ENCODE data around the gene HSPD1. TPM values are rescaled to one million over a fixed set of nuclear protein-coding genes. Genes with fewer than 3 reads are reported as not detected.

The HSPD1 gene
- polyA plus RNA-seq, 2 of the 4 experiments (the other 2 are of a cell fraction): 790 to 882 TPM

- Histone ChIP-seq H3K4me3 (no peak overlapping the region), H3K27ac (no peak overlapping the region), H3K4me1 (no peaks in the 10 kb centered on the region), H3K9me3 (no peaks in the 10 kb centered on the region), H3K4me2 (no peak overlapping the region)
- ChIA-PET CTCF (interaction anchor here (1.8 kb wide), 1 partner anchor 13 kb away, joined by 4 read pairs; no protein-coding TSS in a partner anchor), POLR2A (interaction anchor here (0.7 to 1.5 kb wide), 3 partner anchors 9 to 12 kb away, joined by 6 to 8 read pairs (median 6); partner anchors contain the start of gene SF3B1)
- no peak for TF ChIP-seq RNF2 (IDR thresholded peaks at IDR 0.05; ENCODE audit: borderline replicate concordance, low read depth)
- TF ChIP-seq, protein P1, sequence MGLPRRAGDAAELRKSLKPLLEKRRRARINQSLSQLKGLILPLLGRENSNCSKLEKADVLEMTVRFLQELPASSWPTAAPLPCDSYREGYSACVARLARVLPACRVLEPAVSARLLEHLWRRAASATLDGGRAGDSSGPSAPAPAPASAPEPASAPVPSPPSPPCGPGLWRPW (IDR thresholded peaks at IDR 0.05): no peak
- no peak for TF ChIP-seq KDM1A (IDR thresholded peaks at IDR 0.05; ENCODE audit: low read depth)
- TF ChIP-seq HOXA7 (CRISPR knock-in tag; IDR thresholded peaks at IDR 0.05): no peak
- TF ChIP-seq KDM5A (IDR thresholded peaks at IDR 0.05): no peak
- no peak for TF ChIP-seq ZC3H11A (IDR thresholded peaks at IDR 0.05)
- TF ChIP-seq MYC (IDR thresholded peaks at IDR 0.05; ENCODE audit: borderline replicate concordance, low read length): no peak
- TF ChIP-seq, protein P2, sequence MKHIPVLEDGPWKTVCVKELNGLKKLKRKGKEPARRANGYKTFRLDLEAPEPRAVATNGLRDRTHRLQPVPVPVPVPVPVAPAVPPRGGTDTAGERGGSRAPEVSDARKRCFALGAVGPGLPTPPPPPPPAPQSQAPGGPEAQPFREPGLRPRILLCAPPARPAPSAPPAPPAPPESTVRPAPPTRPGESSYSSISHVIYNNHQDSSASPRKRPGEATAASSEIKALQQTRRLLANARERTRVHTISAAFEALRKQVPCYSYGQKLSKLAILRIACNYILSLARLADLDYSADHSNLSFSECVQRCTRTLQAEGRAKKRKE (CRISPR knock-in tag; IDR thresholded peaks at IDR 0.05; ENCODE audit: low read depth): no peak
- no peak for TF ChIP-seq CHD4 (IDR thresholded peaks at IDR 0.05; ENCODE audit: borderline replicate concordance)
- no peak for TF ChIP-seq TP53 (CRISPR knock-in tag; IDR thresholded peaks at IDR 0.05)
- no peak for TF ChIP-seq NR3C1 (IDR thresholded peaks at IDR 0.05)
- TF ChIP-seq POLR2A (IDR thresholded peaks at IDR 0.05; ENCODE audit: low read length): no peak
- DNase-seq (ENCODE audit: low read depth in 1 of 2, low spot score in 1 of 2) (no peak), FAIRE-seq (no peak), ATAC-seq (no peak)
These were observed 52.8 kb downstream of the HSPD1 start for GRCh38 chr2:197446844-197447243.

GRCh38 chr2:197445746-197446145 lies 53.9 kb downstream of the HSPD1 start:
- TF ChIP-seq TP53 (CRISPR knock-in tag; IDR thresholded peaks at IDR 0.05): no peak
- TF ChIP-seq EHF (CRISPR knock-in tag; IDR thresholded peaks at IDR 0.05): no peak
- TF ChIP-seq FOSL2 (IDR thresholded peaks at IDR 0.05): no peak
- no peak for TF ChIP-seq FOSL2 (CRISPR knock-in tag; IDR thresholded peaks at IDR 0.05)
- TF ChIP-seq RCOR1 (IDR thresholded peaks at IDR 0.05; ENCODE audit: low read depth, low read length): no peak
- no peak for TF ChIP-seq HOXB13 (CRISPR knock-in tag; IDR thresholded peaks at IDR 0.05; ENCODE audit: low read depth)
- TF ChIP-seq NFE2L2 (conservative IDR thresholded peaks at IDR 0.05; ENCODE audit: low read length): no peak
- no peak for TF ChIP-seq MAFK (IDR thresholded peaks at IDR 0.05; ENCODE audit: partially characterized antibody)
- TF ChIP-seq, protein P3, sequence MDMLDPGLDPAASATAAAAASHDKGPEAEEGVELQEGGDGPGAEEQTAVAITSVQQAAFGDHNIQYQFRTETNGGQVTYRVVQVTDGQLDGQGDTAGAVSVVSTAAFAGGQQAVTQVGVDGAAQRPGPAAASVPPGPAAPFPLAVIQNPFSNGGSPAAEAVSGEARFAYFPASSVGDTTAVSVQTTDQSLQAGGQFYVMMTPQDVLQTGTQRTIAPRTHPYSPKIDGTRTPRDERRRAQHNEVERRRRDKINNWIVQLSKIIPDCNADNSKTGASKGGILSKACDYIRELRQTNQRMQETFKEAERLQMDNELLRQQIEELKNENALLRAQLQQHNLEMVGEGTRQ (IDR thresholded peaks at IDR 0.05): no peak
- no peak for TF ChIP-seq GATA3 (IDR thresholded peaks at IDR 0.05; ENCODE audit: borderline replicate concordance)
- TF ChIP-seq BHLHE40 (IDR thresholded peaks at IDR 0.05; ENCODE audit: low read depth, low read length): no peak
- no peak for TF ChIP-seq HEYL (CRISPR knock-in tag; IDR thresholded peaks at IDR 0.05)
- TF ChIP-seq EP300 (IDR thresholded peaks at IDR 0.05): no peak
- no peak for TF ChIP-seq BCL3 (IDR thresholded peaks at IDR 0.05)
- no peak for TF ChIP-seq CEBPB (IDR thresholded peaks at IDR 0.05)
- TF ChIP-seq HOXB5 (CRISPR knock-in tag; IDR thresholded peaks at IDR 0.05): no peak
- TF ChIP-seq NPAS2 (CRISPR knock-in tag; IDR thresholded peaks at IDR 0.05; ENCODE audit: borderline replicate concordance): no peak
- TF ChIP-seq ZC3H11A (IDR thresholded peaks at IDR 0.05): no peak
- ChIA-PET POLR2A (interaction anchor here (1.5 kb wide), 1 partner anchor 11 kb away, joined by 6 read pairs; the partner anchor contains the start of gene SF3B1), CTCF (interaction anchor here (1.8 kb wide), 1 partner anchor 14 kb away, joined by 4 read pairs; no protein-coding TSS in a partner anchor)
- no peak for FAIRE-seq
- 70% methylated on average over 1 of the region's 1 CpG for WGBS (ENCODE audit: missing lambda C conversion rate)
- H3K4me2 ChIP-seq: no peak overlapping the region
- no peak overlapping the region for H3K27ac ChIP-seq
- H3K4me3 ChIP-seq: no peak overlapping the region
- H3K9me3 ChIP-seq: no peaks in the 10 kb centered on the region
- ATAC-seq: no peak
- no peaks in the 10 kb centered on the region for H3K4me1 ChIP-seq
- DNase-seq (ENCODE audit: low read depth in 1 of 2, low spot score in 1 of 2): no peak
